HG03045 (cell line): ENCODE data around the gene NUDT4.
"Not testable (repeated sequence)": the region's sequence is repeated elsewhere in the genome, so short reads cannot be mapped to it uniquely, and the experiment has no call there.

ENCODE experiments used
- ATAC-seq: cut with Tn5 transposase; IDR thresholded peaks from one replicate; pipeline ENCODE4 v1.9.1; 2021; ENCODE audit warnings: mild to moderate bottlenecking, moderate library complexity; ENCODE audit not compliant: unreplicated experiment

NUDT4 gene

DNA sequence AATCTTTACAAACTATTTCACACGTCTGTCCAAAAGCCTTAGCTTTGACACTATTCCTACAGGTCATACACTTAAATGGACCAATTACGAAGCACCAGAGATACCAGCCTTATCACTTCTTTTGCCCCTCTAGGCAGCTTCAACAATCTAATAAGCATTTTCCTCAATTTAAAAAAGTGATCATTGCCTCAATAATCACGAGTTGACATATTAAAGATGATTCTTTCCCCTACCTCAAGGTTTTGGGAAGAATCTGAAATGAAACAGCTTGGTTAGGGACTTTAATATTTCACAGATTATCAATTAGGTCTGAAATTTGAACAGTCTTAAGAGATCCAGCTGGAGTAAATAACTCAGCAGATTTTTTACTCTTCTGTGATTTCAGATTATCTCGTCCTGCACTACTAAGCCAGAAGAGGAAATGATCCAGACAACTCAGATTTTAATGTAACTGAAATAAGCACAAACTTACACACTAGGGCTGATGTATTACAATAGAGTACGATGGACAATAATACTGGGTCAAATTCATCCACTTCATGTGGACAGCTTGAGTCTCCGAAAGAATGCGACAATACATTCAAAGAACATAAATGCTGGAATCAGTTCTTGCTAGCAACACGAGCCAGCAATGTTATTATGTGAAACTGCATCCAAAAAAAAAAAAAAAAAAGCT is 48.1 kb downstream of the NUDT4 start:
- ATAC-seq = no peak

DNA sequence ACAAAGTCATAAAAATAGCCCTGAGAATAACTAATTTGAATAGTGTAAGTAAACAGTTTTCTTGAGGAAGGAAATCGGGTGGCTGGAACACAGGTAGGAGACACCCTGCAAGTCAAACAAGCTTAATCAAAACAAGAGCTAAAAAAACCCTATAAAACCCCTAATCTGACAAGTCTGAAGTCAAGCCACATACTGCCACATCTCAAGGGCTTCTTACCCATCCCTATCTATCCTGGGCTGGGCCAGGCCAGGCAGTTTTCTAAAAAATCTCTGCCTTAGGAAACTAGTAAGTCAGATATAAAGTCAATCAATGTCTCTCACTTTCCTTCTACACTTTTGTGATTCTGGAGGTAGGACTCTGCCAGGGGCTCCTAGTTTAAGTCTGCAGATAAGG is 48.7 kb downstream of the NUDT4 start:
- no peak for ATAC-seq

DNA sequence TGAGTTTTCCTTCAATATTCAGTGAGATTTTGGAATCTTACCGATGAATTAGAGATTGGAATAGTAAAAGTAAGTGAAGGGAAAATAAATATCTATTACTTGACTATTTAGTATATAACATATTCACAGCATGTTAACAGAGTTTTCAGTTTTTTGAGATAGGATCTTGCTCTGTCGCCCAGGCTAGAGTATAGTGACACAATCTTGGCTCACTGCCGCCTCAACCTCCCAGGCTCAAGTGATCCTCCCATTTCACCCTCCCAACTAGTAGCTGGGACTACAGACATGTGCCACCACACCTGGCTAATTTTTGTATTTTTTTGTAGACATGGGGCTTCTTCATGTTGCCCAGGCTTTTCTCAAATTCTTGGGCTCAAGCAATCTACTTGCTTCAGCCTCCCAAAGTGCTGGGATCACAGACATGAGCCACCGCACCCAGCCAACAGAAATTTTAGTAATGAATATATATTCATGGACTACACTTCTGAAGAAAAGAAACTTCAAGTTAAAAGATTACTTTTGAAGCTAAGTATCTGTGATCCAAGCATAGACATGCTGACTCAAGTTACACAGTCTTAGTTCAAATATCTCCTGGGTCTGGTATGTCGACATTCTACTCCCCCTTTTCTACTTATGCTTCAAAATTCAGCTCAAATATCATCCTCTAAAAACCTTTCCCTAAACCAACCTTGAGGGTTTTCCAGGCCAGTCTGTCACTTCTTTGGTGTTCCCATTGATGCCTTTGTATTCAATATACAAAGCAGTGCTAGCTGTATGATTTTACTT is 50.2 kb downstream of the NUDT4 start:
- no peak for ATAC-seq

- no peak for ATAC-seq
Measured at GRCh38 chr12:93429448-93429847, 51.7 kb downstream of the NUDT4 start.

DNA sequence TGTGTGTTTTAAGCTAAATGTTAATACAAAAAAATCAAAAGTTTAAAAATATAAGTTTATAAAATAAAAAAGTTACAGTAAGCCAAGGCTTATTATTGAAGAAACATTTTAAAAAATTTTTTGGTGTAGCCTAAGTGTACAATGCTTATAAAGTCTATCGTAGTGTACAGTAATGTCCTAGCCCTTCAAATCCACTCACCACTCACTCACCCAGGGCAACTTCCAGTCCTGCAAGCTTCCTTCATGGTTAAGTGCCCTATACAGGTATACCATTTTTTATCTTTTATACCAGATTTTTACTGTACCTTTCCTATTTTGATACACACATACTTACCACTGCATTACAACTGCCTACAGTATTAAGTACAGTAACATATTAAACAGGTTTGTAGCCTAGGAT is 52.1 kb downstream of the NUDT4 start:
- ATAC-seq = no peak

GRCh38 chr12:93430280-93430679 is 52.6 kb downstream of the NUDT4 start:
- ATAC-seq = no peak

- not testable (repeated sequence) for ATAC-seq
Measured at GRCh38 chr12:93432031-93432430, 54.3 kb downstream of the NUDT4 start.

GRCh38 chr12:93434256-93434865 is 56.6 kb downstream of the NUDT4 start:
- ATAC-seq = no peak

GRCh38 chr12:93438266-93439050 is 60.7 kb downstream of the NUDT4 start:
- no peak for ATAC-seq

GRCh38 chr12:93440043-93440835 is 62.5 kb downstream of the NUDT4 start:
- ATAC-seq = no peak

GRCh38 chr12:93441081-93441616 is 63.4 kb downstream of the NUDT4 start:
- peak; percentile 19 for ATAC-seq

DNA sequence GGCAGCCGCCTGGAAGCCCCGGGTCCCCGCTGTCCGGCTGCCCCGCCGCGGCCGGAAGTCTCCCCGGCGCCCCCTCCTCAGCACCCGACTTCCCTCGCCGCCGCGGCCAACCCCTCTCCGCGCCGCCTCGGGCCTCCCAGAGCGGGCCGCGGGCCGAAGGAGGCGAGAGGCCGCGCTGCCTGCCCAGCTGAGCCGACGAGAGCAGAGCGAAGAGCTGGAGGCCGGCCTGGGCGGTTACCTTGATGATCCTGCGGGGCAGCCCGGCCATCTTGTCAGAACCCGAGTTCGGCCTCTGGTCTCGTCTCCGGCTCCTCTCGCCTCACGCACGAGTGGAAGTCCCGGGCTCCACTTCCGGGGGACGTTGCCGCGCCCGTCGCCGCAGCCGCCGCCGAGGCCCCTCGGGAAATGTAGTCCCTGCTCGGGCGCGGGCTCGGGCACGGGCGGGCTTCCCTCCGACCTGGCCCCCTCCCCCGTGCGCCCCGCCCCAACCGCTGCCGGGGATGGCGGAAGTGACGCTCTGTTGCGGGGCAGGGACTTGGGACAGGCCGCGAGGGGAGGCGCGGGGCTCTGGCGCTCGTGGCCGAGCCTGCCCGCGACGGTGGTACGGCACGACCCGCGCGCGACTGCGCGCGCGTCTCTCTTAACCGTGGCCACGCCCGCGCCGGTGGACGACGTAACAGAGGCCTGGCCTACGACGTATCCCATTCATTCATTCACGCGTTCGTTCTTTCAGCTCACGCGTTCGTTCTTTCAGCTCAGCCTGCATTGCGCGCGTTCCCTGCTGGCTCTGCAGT is 64.1 kb downstream of the NUDT4 start, which contains the start of gene UBE2N:
UBE2N (minus strand) TSS at position 331 of the 794 bp plus-strand sequence; CDS start at position 268, 63 bp downstream.
- ATAC-seq = peak; percentile 86

GRCh38 chr12:93442411-93443340 is 65.0 kb downstream of the NUDT4 start:
- no peak for ATAC-seq

- no peak for ATAC-seq
Measured at GRCh38 chr12:93443576-93443975, 65.9 kb downstream of the NUDT4 start.

GRCh38 chr12:93447555-93448290 is 70.0 kb downstream of the NUDT4 start:
- ATAC-seq = no peak

DNA sequence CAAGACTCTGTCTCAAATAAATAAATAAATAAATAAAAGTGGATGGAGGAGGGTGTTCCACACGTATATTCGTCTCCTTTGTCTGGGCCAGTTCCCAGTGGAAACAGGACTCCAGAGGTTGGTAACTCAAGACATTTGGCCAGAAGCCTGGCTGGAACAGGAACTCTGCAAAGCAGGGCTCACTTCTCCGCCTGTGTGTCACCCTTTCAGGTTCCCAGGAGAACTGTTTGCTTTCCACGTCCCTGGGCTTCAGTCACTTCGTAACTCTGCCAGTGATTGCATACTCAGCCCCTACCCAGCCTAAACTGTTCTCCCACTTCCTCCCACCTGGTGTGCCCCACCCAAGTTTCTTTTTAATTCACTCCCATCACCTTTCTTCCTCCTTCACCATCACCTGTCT is 71.1 kb downstream of the NUDT4 start:
- no peak for ATAC-seq

DNA sequence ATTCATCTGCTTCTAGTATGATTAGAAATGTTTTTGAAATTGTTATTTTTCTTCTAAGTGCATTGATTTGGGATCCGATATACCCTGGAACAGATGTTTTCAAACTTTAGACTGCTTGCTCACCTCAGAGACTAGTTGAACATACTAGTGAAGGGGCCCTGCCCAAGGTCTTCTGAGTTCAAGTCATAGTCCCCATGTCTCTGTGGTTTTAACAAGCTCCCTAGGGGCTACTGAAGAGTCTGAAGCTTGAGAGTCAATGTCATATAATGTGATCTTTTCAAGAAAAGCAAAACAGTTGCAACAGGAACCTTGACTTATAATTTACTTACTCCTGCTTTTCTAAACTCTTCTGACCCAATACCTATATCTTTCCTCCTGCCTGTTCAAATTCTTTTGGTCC is 71.6 kb downstream of the NUDT4 start:
- peak; percentile 50 for ATAC-seq
